Activated CD8-positive, alpha-beta memory T cell treated with anti-CD3 and anti-CD28 coated beads for 1 hour (primary cell): ENCODE results near the gene PGAP1.
A peak's percentile ranks its signal among the peaks of the same experiment; 100 is the strongest.

ENCODE experiments used
- DNase-seq, 2 donors: peaks; one replicate each; pipeline ENCODE4 v3.0.0-alpha.2; 2020; ENCODE audit warnings: low read depth in 1 of 2; ENCODE audit errors: extremely low read depth in 1 of 2

The PGAP1 gene, protein sequence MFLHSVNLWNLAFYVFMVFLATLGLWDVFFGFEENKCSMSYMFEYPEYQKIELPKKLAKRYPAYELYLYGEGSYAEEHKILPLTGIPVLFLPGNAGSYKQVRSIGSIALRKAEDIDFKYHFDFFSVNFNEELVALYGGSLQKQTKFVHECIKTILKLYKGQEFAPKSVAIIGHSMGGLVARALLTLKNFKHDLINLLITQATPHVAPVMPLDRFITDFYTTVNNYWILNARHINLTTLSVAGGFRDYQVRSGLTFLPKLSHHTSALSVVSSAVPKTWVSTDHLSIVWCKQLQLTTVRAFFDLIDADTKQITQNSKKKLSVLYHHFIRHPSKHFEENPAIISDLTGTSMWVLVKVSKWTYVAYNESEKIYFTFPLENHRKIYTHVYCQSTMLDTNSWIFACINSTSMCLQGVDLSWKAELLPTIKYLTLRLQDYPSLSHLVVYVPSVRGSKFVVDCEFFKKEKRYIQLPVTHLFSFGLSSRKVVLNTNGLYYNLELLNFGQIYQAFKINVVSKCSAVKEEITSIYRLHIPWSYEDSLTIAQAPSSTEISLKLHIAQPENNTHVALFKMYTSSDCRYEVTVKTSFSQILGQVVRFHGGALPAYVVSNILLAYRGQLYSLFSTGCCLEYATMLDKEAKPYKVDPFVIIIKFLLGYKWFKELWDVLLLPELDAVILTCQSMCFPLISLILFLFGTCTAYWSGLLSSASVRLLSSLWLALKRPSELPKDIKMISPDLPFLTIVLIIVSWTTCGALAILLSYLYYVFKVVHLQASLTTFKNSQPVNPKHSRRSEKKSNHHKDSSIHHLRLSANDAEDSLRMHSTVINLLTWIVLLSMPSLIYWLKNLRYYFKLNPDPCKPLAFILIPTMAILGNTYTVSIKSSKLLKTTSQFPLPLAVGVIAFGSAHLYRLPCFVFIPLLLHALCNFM

DNA sequence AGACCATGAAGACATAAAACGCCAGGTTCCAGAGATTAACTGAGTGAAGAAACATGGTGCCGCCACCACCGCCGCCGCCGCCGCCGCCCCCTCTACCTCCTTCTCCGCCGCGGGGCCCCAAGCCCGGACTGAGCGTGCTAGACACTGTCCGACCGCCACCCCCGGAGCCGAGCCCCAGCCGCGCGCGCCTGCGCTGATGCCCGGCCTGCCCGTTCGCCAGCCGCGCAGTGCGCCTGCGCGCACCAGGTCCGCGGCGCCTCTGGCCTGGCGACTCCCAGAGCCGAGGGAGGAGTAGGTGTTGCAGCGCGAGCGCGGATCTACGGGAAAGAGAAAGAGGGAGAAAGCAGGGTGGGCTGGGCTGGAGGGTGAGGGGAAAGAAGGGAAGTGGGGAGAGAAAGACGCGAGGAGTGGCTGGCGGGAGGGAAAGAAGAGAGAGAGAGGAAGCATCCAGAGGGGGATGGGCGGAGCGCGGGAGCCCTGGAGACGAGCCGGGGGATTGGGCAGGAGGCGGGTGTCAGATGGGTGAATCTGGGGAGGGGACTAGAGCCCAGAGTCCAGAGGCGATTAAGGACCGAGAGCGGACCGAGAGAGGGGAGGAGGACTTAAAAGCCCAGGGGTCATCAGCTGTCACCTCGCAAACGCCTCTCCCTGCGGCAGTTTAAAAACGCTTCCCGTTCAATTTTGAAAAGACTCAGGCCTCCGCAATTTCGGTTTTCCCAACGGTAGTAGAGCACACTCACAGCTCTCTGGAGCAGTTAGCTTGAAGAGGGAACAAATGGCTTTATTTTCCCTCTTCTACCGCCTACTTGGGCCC lies at the start of gene PGAP1:
PGAP1 (minus strand) TSS at position 146 of the 814 bp plus-strand sequence; CDS start at position 55, 91 bp downstream.
- peak; percentile 49 to 75 for DNase-seq

DNA sequence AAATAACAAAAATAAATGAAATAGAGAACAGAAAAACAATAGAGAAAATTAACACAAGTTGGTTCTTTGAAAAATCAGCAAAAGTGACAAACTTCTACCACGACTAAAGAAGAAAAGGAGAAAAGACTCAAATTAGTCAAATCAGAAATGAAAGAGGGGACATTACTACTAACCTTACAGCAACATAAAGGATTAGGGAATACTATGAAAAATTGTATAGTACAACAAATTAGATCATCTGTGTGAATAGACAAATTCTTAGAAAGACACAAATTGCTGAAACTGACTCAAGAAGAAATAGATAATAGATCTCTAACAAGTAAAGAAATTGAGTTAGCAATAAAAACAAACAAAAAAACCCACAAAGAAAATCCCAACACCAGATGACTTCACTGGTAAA lies 48.5 kb upstream of the PGAP1 start:
- no peak for DNase-seq

DNA sequence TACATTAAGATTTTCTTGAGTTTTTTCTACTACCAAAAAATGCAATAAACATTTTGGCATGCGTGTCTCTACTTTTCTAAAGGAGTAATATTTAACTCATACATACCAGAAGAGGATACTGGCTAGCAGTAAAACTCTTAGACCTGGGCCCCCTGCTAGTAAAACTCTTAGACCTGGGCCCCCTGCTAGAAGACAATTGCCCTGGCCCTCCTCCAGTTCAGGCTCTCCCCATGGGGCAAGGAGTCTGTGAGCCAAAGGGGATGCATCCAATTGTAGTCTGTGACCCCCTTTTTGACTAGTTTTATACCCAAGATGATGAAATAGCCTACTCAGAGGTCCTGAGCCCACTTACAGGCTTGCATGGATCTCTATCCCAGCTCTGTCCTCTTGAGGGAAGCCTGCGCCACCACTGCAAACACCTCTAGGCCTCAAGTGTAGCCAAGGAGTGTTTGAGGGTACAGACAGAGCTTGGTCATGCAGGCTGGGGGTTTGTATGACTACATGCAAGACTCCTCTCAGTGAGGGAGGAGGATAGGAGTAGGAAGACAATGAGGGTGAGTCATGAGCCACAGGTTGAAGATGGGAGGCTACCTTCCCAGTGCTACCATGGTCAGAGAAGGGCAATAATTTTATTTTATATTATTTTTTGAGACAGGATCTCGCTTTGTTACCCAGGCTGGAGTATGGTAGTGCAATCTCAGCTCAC lies 45.2 kb upstream of the PGAP1 start:
- no peak for DNase-seq

DNA sequence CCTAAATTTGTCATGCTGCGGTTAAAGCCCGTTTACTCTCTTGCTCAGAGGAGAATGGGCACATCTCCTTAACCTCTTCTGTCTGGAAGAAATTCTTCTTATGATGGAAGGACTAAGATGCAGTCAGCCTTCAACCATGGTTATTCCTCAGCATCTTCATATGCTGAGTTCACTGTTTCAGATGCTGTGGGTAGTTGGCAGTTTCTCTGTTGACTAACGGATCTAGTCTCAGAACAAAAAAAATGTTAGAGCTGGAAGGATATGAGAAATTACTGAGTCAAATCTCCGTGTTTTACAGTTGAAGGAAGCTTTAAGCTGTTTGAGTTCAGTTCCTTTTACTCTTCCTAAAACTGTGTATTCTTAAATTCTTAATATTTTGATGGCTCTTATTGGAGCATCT lies 43.6 kb upstream of the PGAP1 start:
- no peak for DNase-seq

DNA sequence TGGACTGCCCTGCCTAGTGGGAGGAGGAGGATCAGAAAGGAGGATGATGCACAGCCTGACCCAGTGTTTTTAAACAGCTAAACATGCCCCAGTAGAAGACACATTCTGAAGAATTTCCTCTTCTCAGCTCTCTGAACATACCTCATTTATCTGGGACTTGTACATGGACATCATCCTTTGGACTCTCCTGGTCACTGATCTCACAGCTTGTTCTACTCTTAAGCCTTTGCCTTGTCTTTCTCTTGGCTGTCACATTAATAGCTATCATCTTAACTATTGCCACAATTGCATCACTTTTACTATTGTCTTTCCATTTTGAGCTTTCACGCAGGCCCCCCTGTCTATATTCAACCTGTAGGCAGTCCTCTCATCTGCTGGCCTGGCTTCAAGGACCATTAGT lies 42.0 kb upstream of the PGAP1 start:
- DNase-seq = no peak

DNA sequence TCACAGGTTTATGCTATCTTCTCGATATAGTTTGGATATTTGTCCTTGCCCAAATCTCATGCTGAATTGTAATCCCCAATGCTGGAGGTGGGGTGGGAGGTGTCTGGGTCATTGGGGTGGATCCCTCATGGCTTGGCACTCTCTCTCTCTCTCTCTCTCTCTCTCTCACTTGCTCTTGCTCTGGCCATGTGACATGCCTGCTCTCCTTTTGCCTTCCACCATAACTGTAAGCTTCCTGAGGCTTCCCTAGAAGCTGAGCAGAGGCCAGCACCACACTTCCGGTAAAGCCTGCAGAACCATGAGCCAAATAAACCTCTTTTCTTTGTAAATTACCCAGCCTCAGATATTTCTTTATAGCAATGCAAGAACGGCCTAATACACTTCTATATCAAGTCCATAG lies 41.3 kb upstream of the PGAP1 start:
- DNase-seq = no peak

DNA sequence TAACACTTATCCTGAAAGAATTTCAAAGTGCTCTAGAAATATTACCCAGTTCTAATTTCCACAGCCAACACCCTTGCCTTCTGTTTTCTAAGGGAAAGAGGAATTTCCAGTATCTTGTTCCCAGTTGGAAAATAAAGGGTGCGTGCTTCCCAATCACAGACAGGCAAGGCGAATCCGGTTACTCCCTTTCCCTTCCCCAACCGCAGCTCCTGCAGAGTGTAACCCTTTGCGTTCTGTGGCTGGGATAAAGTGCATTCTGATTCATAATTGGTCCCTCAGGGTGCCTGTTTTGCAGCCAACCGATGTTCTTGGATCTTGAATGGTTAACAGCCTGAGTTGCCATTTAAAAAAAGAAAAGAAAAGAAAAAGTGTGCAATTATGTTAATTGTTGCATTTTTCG lies 40.6 kb upstream of the PGAP1 start:
- DNase-seq = no peak

DNA sequence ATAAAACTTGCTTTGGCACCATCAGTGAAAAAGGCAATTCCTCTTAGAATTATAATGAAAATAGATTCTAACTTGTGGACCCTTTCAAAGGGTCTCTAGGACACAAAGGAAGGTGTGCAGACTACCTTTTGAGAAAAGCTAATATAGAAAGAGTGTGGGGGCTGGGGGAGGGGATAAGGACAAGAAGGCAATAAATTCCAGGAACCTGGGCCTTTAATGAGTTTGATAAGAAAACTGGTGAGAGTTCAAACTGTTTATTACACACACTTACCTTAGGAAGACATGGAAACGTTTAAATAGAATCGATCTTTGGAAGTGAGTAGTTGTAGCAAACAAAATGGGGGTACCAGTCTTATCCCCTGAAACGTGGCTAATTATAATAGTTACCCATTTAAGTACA lies 39.6 kb upstream of the PGAP1 start:
- no peak for DNase-seq

DNA sequence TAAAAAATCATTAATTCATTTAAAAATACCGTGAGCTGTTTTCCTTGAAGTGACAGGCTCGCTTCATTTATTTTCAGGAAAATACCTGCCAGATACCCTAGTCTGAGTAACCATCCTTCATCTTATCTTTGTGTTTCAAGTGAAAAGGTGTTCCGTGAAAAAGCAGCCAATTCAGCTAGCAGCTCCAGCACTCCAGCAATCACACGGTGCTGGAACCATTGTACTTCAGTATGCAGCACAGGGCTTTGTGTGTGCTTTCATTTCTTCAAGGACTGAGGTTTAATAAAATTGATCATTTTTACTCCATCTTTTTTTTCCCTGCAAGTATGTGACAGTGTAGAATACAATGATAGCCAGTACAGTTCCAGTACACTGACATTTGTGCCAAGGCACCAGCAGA lies 39.1 kb upstream of the PGAP1 start:
- DNase-seq = no peak

DNA sequence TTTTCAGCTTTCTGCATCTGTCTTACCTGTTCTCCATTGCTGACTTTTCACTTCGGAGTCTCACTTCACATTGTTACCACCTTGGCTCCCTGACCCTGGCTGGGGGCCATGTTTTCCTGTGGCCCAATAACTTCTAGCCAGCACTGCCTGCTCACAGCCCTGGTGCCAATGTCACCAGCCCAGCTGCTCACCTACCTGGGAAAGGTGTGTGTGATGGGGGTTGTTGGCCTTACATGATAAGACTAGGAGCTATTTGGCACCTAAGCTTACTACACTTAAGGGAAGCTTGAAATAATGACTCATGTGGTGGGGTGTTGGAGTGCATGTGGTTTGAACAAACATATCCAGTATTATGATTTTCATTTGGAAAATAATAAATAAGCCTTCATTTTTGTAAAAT lies 37.5 kb upstream of the PGAP1 start:
- DNase-seq = no peak

DNA sequence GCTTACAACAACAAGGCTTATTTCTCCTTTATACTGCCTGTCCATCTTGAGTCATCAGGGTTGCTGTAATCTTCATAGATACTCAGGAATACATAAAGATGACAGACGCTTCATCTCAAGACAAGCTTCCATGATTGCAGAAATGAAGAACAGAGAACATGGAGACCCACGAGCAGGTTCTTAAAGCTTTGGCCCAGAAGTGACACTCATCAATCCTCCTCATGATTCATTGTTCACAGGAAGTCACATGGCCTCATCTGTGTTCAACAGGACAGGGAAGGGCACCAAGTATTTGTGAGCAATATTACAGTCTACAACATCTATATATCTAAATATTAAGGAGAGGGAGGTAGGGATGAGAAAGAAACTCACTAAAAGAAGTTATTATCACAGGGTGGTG lies 36.5 kb upstream of the PGAP1 start:
- DNase-seq = no peak

DNA sequence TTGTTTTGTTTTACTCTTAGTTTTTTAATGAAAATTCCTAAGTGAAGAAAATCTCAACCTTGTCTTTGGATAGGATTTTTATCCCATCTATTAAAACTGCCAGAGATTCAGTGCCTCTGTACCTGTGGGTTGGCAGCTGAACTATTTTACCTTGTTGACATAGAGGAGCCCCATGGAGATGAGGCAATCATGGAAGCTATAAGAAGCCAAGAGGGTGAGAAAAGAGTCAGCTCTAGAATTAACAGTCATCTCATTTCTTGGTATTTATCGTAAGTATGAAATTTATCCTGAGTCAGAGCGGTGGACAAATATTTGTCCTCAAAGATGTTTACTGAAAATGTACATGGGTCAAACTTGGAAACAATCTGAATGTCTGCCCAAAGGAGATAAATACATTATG lies 35.8 kb upstream of the PGAP1 start:
- DNase-seq = no peak

DNA sequence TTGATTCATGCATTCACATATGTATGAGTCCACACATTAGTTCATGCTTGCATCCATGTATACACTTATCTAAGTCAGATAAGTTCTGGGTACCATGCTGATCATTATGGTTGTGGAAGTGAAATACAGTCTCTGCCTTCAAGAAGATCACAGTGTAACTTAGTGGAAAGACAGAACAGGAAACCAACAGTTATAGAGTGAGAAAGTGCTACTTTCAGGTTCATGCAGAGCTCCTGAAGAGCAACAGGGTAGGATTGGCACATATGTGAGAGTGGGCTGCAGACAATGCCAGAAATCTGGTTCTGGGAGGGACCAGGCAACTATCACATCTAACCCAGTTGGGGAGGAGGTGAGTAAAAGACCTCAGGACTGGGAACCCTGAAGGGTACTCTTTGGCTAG lies 35.4 kb upstream of the PGAP1 start:
- no peak for DNase-seq

DNA sequence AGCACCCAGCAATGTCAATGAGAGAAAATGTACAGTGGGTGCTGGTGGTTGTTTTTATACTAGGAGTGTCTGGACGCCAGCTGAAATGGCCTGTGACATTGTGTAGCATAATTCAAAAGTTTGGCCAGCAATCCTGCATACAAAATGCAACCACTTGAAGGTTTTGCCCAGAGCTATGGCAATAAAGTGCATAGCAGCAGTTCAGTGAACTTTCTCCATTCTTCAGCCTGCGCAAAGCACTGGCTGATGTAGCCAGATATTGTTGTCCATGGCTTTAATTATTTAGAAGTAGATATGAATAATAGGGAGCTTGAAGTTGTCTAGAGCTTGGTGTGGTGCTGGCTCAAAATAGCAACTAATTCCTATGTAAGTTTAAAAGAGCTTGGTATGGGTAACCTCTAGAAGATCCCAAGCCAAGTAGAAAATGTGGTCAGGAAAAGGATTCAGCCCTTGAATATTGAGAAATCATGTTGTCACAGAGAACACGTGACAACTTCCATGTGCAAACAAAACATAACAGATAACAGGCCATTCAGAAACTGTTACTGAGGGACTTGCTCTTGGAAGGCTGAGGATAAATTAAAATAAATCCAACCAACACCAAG lies 33.3 kb upstream of the PGAP1 start:
- no peak for DNase-seq

DNA sequence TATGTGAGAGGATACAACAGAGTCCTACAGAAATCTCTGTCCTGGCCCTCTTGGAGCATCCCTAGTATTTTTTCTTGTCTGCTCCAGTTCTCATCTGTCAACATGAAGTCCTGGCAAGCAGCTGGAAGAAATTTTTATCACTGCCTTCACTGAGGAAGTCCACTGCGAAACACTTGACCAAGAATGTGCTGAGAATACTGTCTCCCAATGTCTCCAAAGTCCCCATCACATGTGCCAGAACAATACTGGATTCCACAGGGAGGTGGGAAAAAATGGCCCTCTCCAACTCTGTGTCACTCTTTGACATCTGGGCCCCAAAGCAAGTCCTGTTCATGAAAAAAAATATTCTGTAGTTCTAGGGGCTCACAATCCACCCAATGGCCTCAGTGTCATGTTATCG lies 32.8 kb upstream of the PGAP1 start:
- no peak for DNase-seq

DNA sequence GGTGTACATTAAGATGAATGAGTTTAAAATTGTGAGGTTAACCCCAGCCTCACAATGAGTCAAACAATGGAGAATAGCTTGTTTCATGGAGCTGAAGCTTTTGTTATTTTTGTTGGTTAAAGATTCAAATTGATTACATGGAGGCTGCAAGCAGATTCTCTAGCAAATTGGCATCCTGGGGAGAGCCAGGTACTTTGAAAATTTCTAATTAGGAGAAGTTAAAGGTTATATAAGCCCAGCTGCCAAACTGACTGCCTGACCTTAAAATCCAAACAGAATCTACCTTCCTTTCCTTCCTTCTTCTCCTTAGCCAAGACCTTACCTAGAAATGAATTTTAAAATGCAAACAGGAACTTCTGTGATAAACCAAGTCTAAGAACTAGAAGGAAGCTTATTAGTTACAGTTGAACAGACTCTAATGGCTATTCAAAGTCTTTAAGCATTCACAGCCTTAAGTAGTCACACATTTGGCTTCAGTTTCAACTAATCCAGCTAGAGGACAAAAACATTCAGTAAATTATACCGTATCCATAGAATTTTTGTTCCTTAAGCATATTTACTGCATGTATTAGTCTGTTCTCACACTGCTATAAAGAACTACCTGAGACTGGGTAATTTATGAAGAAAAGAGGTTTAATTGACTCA lies 31.5 kb upstream of the PGAP1 start:
- no peak for DNase-seq

DNA sequence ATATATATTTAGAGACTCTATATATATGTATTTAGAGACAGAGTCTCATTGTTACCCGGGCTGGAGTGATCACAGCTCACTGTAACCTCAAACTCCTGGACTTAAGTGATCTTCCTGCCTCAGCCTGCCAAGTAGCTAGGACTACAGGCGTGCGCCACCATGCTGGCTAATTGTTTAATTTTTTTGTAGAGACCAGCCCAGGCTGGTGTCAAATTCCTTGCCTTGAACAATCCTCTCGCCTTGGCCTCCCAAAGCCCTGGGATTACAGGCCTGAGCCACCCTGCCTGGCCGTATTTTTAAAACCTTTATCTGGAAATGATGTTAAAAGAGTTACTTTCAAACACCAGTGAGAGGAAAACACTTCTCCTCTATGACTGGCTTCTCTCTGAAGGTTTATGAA lies 30.9 kb upstream of the PGAP1 start:
- no peak for DNase-seq

DNA sequence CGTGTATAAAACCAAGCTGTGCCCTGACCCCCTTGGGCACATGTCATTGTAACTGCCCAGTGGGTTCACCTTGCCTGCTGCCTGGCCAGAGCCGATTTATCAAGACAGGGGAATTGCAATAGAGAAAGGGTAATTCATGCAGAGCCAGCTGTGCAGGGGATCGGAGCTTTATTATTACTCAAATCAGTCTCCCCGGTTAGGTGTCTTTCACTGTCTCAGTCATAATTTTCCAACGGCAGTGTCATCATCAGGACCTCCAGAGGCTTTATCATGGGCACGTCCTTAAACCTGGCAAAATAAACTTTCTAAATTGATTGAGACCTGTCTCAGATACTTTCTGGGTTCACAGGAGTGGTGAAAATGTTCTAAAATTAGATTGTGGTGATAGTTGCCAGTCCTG lies 29.6 kb upstream of the PGAP1 start:
- DNase-seq = no peak

DNA sequence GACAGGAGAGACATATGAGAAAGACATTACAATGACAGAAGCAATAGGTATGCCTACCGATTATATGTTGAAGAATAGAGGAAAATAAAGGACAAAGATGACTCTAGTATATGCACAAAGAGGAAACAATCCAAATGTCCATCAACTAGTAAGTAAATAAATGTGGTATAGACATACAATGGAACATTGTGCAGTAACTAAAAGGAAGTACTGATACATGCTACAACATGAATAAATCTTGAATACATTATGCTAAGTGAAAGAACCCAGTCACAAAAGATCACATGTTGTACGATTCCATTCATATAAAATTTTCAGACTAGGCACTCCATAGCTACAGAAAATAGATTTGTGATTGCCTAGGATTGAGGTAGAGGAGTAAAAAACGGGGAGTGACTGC lies 28.5 kb upstream of the PGAP1 start:
- no peak for DNase-seq

DNA sequence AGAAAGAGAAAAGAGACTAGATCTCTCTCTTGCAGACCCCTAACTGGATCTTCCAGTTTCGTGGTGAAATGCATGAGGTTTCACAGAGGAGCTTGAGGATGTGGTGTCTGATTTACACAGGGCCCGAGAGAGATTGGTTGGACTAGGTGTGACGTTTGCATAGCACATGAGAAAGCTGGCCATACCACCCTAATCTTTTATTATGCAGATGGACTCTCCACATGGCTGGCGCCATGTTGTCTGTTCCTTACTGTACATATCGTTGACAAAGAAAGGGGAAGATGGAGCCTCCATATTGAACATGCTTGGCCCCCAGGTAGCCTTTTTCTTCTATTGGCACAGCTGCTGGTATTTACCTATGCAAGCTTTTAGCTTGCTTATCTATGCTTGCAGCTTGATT lies 27.5 kb upstream of the PGAP1 start:
- DNase-seq = no peak
